Activated CD4-positive, alpha-beta memory T cell treated with anti-CD3 and anti-CD28 coated beads, Interleukin-2, amount 10 ng/mL, durations not matched to agents 7 days and 5 days (primary cell): ENCODE data around the gene RNF31. TPM values are rescaled to one million over a fixed set of nuclear protein-coding genes. Genes with fewer than 3 reads are reported as not detected.
A peak's percentile ranks its signal among the peaks of the same experiment; 100 is the strongest.
"Not testable (repeated sequence)": the region's sequence is repeated elsewhere in the genome, so short reads cannot be mapped to it uniquely, and the experiment has no call there.

ENCODE experiments used
- CTCF ChIA-PET: fragments of 350-600 bp; sonication (Branson Sonifier 250); formaldehyde crosslinking; loops from one replicate; lab custom pipeline; 2021; ENCODE audit warnings: antibody characterized with exemption, inconsistent platforms; lab: Charles Lee
- POLR2A ChIA-PET: fragments of 350-600 bp; sonication (Branson Sonifier 250); formaldehyde crosslinking; loops from one replicate; lab custom pipeline; 2021; ENCODE audit warnings: antibody characterized with exemption; lab: Charles Lee
- DNase-seq: peaks from one replicate; pipeline ENCODE4 v3.0.0-alpha.2; 2020
- H3K27ac Mint-ChIP-seq: one replicate; pipeline ENCODE4 v1.8.0; 2021; ENCODE audit warnings: mild to moderate bottlenecking, mixed read lengths
- H3K27me3 Mint-ChIP-seq: one replicate; pipeline ENCODE4 v1.8.0; 2021; ENCODE audit warnings: mixed read lengths
- H3K36me3 Mint-ChIP-seq: one replicate; pipeline ENCODE4 v1.8.0; 2021; ENCODE audit warnings: low read depth, mixed read lengths
- H3K4me1 Mint-ChIP-seq: one replicate; pipeline ENCODE4 v1.8.0; 2021; ENCODE audit warnings: mixed read lengths
- H3K4me3 Mint-ChIP-seq: one replicate; pipeline ENCODE4 v1.8.0; 2021; ENCODE audit warnings: mild to moderate bottlenecking, mixed read lengths
- H3K9me3 Mint-ChIP-seq: one replicate; pipeline ENCODE4 v1.8.0; 2021; ENCODE audit warnings: mixed read lengths
- total RNA-seq, 2 experiments: library from RNA; stranded (reverse); gene quantifications; one replicate each; pipeline ENCODE4 v1.2.3, GENCODE V29; 2021

The RNF31 gene
- total RNA-seq, result 100 to 1,000 TPM; 122 to 129 TPM

DNA sequence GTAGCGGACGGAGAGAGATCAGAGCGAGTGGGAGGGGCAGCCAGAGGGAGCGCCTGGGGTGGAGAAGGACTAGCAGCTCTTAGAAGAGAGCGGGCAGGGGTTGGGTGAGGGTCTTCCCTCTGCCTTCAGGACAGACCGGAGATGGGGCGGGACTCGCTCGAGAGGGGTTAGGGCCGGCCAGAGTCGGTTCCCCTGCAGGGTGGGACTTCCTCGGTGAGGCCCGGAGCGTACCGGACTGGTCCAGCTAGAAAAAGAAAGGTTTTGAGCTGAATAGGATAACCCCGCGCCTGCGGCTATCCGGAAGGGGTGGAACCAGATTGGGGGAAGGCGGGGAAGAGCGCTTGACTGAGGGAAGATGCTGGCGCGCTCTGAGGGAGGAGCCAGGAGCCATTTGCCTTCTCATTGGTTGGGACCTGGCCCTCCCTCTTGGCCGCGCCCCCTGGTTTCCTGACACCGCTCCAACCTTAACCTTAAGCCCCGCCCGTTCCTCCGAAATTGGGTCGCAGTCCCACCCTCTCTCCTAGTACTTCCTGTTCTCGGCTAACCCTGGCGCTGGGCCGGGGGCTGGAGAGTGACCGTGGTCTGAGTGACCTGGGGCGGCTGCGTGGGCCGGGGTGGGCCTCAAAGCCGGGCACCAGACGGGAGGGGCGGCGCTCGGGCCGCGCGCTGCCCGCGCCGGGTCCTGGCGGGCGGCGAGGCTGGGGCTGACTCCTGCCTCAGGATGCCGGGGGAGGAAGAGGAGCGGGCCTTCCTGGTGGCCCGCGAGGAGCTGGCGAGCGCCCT, at the start of gene RNF31:
RNF31 (plus strand) TSS at position 521 of the 783 bp plus-strand sequence; CDS start at position 722, 201 bp downstream.
- ChIA-PET CTCF (interaction anchor here (1.0 to 4.6 kb wide), 15 partner anchors 9 to 285 kb away, joined by 3 to 76 read pairs (median 5); partner anchors contain the start of genes CIDEB, DCAF11, IRF9 and NRL), POLR2A (interaction anchor here (1.0 to 21.4 kb wide), 22 partner anchors 10 to 283 kb away, joined by 3 to 652 read pairs (median 8); partner anchors contain the start of genes CBLN3, CHMP4A, DCAF11 and IPO4)
- no peaks in the 10 kb centered on the region for H3K9me3 Mint-ChIP-seq
- H3K4me1 Mint-ChIP-seq, result peaks cover 58% of the 10 kb centered on the region
- H3K27me3 Mint-ChIP-seq, result no peaks in the 10 kb centered on the region
- peak; percentile 99 for DNase-seq
- H3K36me3 Mint-ChIP-seq, result peaks cover 80% of the 10 kb centered on the region
- peak within 1 kb of the TSS; percentile 96 for H3K4me3 Mint-ChIP-seq
- H3K27ac Mint-ChIP-seq, result peak within 1 kb of the TSS; percentile 99

DNA sequence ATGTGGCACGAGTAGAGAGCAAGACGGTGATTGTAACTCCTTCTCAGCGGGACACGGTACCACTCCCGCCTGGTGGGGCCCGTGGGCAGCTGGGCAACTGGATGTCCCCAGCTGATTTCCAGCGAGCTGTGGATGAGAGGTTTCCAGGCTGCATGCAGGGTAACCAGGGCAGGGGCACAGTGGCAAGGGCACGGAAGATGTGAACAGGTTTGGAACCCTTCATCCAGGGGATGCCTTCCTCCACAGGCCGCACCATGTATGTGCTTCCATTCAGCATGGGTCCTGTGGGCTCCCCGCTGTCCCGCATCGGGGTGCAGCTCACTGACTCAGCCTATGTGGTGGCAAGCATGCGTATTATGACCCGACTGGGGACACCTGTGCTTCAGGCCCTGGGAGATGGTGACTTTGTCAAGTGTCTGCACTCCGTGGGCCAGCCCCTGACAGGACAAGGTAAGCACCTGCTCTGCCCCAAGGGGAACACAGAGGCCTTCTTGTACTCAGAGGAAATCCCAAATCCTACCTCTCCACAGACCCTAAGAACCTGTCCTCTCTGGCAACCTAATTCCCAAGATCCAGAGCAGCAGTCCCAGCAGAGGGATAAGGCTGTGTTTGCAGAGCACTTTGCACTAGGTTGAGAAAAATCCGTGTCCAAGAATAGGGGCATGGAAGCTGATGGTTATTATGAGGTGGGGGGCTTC, 48.9 kb upstream of the RNF31 start:
- Mint-ChIP-seq H3K27ac (no peak overlapping the region), H3K4me3 (no peak overlapping the region), H3K36me3 (peaks cover 65% of the 10 kb centered on the region), H3K9me3 (no peaks in the 10 kb centered on the region), H3K27me3 (no peaks in the 10 kb centered on the region), H3K4me1 (peaks cover 22% of the 10 kb centered on the region)
- CTCF ChIA-PET, result interaction anchor here (1.9 to 12.0 kb wide), 2 partner anchors 8 to 40 kb away, joined by 7 to 254 read pairs; no protein-coding TSS in a partner anchor
- DNase-seq, result no peak
- POLR2A ChIA-PET, result interaction anchor here (0.6 to 10.0 kb wide), 4 partner anchors 9 to 58 kb away, joined by 3 to 149 read pairs (median 75); partner anchors contain the start of genes DCAF11 and NRL

DNA sequence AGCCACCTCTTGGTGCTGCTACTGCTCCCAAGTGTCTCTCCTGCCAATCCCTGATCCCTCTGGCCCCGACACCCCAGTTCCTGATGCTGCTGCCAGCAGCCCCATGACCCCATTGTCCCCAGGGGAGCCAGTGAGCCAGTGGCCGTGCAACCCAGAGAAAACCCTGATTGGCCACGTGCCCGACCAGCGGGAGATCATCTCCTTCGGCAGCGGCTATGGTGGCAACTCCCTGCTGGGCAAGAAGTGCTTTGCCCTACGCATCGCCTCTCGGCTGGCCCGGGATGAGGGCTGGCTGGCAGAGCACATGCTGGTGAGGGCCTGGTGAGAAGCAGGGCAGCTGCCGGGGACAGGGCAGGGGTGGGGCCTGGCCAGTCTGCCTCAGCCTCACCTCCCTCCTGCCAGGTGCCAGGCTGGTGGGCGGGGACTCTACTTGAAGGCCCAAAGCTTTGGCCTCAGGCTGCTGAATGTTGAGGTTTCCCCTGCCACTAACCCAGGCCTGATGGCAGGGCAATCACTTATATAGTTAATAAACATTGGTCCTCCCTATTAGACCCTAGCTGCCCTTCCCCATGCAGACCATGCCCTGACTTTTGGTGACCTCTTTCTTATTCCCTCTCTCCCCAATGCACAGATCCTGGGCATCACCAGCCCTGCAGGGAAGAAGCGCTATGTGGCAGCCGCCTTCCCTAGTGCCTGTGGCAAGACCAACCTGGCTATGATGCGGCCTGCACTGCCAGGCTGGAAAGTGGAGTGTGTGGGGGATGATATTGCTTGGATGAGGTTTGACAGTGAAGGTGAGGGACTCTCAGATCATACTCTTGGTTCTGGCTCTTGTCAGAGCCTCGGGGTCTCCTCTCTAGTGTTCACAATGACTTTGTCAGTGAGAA, 48.1 kb upstream of the RNF31 start:
- Mint-ChIP-seq H3K9me3 (no peaks in the 10 kb centered on the region), H3K27me3 (no peaks in the 10 kb centered on the region), H3K4me1 (peaks cover 18% of the 10 kb centered on the region), H3K4me3 (no peak overlapping the region), H3K36me3 (peaks cover 72% of the 10 kb centered on the region), H3K27ac (peak overlapping the region; percentile 3)
- POLR2A ChIA-PET, result interaction anchor here (0.6 to 10.0 kb wide), 3 partner anchors 8 to 58 kb away, joined by 3 to 149 read pairs (median 145); partner anchors contain the start of genes DCAF11 and NRL
- CTCF ChIA-PET, result interaction anchor here (1.9 to 12.0 kb wide), 2 partner anchors 7 to 41 kb away, joined by 7 to 254 read pairs; no protein-coding TSS in a partner anchor
- no peak for DNase-seq

GRCh38 chr14:24100197-24100981, 46.9 kb upstream of the RNF31 start:
- H3K4me3 Mint-ChIP-seq, result no peak overlapping the region
- CTCF ChIA-PET, result interaction anchor here (1.5 kb wide), 1 partner anchor 9 kb away, joined by 3 read pairs; no protein-coding TSS in a partner anchor

GRCh38 chr14:24100982-24101494, 46.3 kb upstream of the RNF31 start:
- Mint-ChIP-seq H3K27ac (no peak overlapping the region), H3K27me3 (no peaks in the 10 kb centered on the region), H3K4me1 (peaks cover 15% of the 10 kb centered on the region), H3K9me3 (no peaks in the 10 kb centered on the region), H3K36me3 (peaks cover 70% of the 10 kb centered on the region), H3K4me3 (no peak overlapping the region)
- ChIA-PET CTCF (interaction anchor here (1.5 kb wide), 1 partner anchor 10 kb away, joined by 3 read pairs; no protein-coding TSS in a partner anchor), POLR2A (interaction anchor here (1.5 to 2.8 kb wide), 2 partner anchors 13 to 60 kb away, joined by 4 to 15 read pairs; partner anchors contain the start of genes DCAF11, IRF9 and NRL)
- no peak for DNase-seq

More at GRCh38 chr14:24100197-24100981, 46.9 kb upstream of the RNF31 start:
- no peak for DNase-seq
- Mint-ChIP-seq H3K4me1 (peaks cover 17% of the 10 kb centered on the region), H3K36me3 (peaks cover 75% of the 10 kb centered on the region), H3K27me3 (no peaks in the 10 kb centered on the region), H3K9me3 (no peaks in the 10 kb centered on the region), H3K27ac (no peak overlapping the region)
- POLR2A ChIA-PET, result interaction anchor here (0.6 to 1.5 kb wide), 2 partner anchors 8 to 61 kb away, joined by 3 to 4 read pairs; partner anchors contain the start of gene IRF9

GRCh38 chr14:24102357-24103048, 44.8 kb upstream of the RNF31 start:
- H3K4me1 Mint-ChIP-seq, result peaks cover 18% of the 10 kb centered on the region
- H3K27me3 Mint-ChIP-seq, result no peaks in the 10 kb centered on the region
- peaks cover 62% of the 10 kb centered on the region for H3K36me3 Mint-ChIP-seq
- POLR2A ChIA-PET, result interaction anchor here (1.0 to 2.8 kb wide), 4 partner anchors 12 to 59 kb away, joined by 3 to 15 read pairs (median 4); partner anchors contain the start of genes DCAF11, IRF9, NRL and PSME2
- DNase-seq, result no peak
- no peaks in the 10 kb centered on the region for H3K9me3 Mint-ChIP-seq
- no peak overlapping the region for H3K27ac Mint-ChIP-seq
- CTCF ChIA-PET, result interaction anchor here (0.7 to 9.8 kb wide), 3 partner anchors 9 to 17 kb away, joined by 3 to 254 read pairs (median 3); partner anchors contain the start of gene PCK2
- H3K4me3 Mint-ChIP-seq, result no peak overlapping the region

GRCh38 chr14:24103451-24103850, 43.8 kb upstream of the RNF31 start:
- H3K9me3 Mint-ChIP-seq, result no peaks in the 10 kb centered on the region
- H3K36me3 Mint-ChIP-seq, result peaks cover 56% of the 10 kb centered on the region
- H3K4me1 Mint-ChIP-seq, result peaks cover 24% of the 10 kb centered on the region
- H3K27me3 Mint-ChIP-seq, result no peaks in the 10 kb centered on the region
- H3K27ac Mint-ChIP-seq, result no peak overlapping the region
- DNase-seq, result no peak
- no peak overlapping the region for H3K4me3 Mint-ChIP-seq
- ChIA-PET CTCF (interaction anchor here (9.8 kb wide), 1 partner anchor 10 kb away, joined by 254 read pairs; the partner anchor contains the start of gene PCK2), POLR2A (interaction anchor here (1.4 to 8.2 kb wide), 3 partner anchors 8 to 43 kb away, joined by 3 to 149 read pairs (median 15); partner anchors contain the start of genes DCAF11, NRL, PCK2 and PSME2)

GRCh38 chr14:24105609-24106239, 41.6 kb upstream of the RNF31 start:
- not testable (repeated sequence) for H3K9me3 Mint-ChIP-seq, H3K27me3 Mint-ChIP-seq, H3K27ac Mint-ChIP-seq, DNase-seq, H3K4me3 Mint-ChIP-seq
- CTCF ChIA-PET, result interaction anchor here (1.1 to 9.8 kb wide), 4 partner anchors 12 to 98 kb away, joined by 3 to 254 read pairs (median 86); partner anchors contain the start of genes IRF9 and PCK2
- peaks cover 36% of the 10 kb centered on the region for H3K36me3 Mint-ChIP-seq
- H3K4me1 Mint-ChIP-seq, result peaks cover 38% of the 10 kb centered on the region
- POLR2A ChIA-PET, result interaction anchor here (1.2 to 8.2 kb wide), 7 partner anchors 8 to 55 kb away, joined by 3 to 149 read pairs (median 15); partner anchors contain the start of genes DCAF11, EMC9, IRF9 and NRL

DNA sequence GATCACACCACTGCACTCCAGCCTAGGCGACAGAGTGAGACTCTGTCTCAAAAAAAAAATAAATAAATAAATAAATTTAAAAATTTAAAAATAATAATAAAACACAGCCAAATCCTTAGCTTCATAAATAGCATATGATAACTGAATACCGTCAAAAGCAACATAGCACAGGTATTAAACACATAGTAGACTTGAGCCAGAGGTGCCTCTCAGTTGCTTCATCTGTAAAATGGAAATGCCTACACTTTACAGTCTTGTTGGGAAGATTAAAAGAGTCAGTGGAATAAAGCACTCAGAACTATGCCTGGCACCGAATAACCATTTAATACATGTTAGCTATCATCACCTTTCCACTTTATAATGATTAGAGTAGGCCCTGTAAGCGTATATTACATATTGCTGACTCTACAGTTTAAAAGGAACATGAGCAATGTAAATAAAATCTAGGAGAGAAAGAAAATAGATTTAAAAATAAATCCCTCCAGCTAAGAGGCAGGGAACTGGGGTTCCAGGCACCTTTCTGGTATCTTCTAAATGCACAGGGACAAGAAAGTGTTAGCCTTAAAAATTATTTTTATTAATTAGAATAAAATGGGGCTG, 40.5 kb upstream of the RNF31 start:
- POLR2A ChIA-PET, result interaction anchor here (1.2 to 8.2 kb wide), 10 partner anchors 11 to 54 kb away, joined by 3 to 149 read pairs (median 10); partner anchors contain the start of genes EMC9, IRF9, PCK2 and PSME1
- Mint-ChIP-seq H3K4me1 (peaks cover 43% of the 10 kb centered on the region), H3K4me3 (no peak overlapping the region), H3K27me3 (no peaks in the 10 kb centered on the region), H3K27ac (no peak overlapping the region), H3K9me3 (no peaks in the 10 kb centered on the region), H3K36me3 (peaks cover 31% of the 10 kb centered on the region)
- DNase-seq, result no peak
- CTCF ChIA-PET, result interaction anchor here (1.1 to 9.8 kb wide), 6 partner anchors 13 to 99 kb away, joined by 3 to 254 read pairs (median 15); partner anchors contain the start of genes IRF9 and PCK2
